Adrenal gland (tissue), 5 donors: ENCODE data around the gene PSME1.

Experiments
- POLR2A ChIP-seq, 2 donors: fragments of 450-650 bp; IDR thresholded peaks; one replicate each; pipeline ENCODE4 v1.6.1; 2017; ENCODE audit warnings: antibody characterized with exemption in 2 of 2, mild to moderate bottlenecking in 2 of 2, moderate library complexity in 1 of 2
- TF ChIP-seq, protein P1 (sequence below), 6 experiments: fragments of 450-650 bp in 4 of 6; fragments of 200-600 bp in 2 of 6; sonication (generic) in 1 of 6; IDR thresholded peaks; 1 replicate in 5 of 6; 2 replicates in 1 of 6; pipeline versions ENCODE4 v1.5.1 to v1.8.0; 2016 to 2021; ENCODE audit warnings: antibody characterized with exemption in 6 of 6, mild to moderate bottlenecking in 2 of 6, moderate library complexity in 1 of 6
- donor health status: DM: no; HTN: no; CAD: no.

GRCh38 chr14:24132061-24132685 is 3.8 kb upstream of the PSME1 start:
- TF ChIP-seq POLR2A (IDR thresholded peaks at IDR 0.05), result no peak
- TF ChIP-seq, protein P1, sequence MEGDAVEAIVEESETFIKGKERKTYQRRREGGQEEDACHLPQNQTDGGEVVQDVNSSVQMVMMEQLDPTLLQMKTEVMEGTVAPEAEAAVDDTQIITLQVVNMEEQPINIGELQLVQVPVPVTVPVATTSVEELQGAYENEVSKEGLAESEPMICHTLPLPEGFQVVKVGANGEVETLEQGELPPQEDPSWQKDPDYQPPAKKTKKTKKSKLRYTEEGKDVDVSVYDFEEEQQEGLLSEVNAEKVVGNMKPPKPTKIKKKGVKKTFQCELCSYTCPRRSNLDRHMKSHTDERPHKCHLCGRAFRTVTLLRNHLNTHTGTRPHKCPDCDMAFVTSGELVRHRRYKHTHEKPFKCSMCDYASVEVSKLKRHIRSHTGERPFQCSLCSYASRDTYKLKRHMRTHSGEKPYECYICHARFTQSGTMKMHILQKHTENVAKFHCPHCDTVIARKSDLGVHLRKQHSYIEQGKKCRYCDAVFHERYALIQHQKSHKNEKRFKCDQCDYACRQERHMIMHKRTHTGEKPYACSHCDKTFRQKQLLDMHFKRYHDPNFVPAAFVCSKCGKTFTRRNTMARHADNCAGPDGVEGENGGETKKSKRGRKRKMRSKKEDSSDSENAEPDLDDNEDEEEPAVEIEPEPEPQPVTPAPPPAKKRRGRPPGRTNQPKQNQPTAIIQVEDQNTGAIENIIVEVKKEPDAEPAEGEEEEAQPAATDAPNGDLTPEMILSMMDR (IDR thresholded peaks at IDR 0.05), result no peak
